HepG2 (cell line): ENCODE measurements around the gene HSPA1A. TPM values are rescaled to one million over a fixed set of nuclear protein-coding genes. Genes with fewer than 3 reads are reported as not detected.

ENCODE experiments used
- ADNP ChIP-seq: sonication (generic); formaldehyde crosslinking; IDR thresholded peaks from 2 replicates; pipeline ENCODE4 v1.4.0; 2020; ENCODE audit warnings: missing genetic modification reagents
- AKAP8 ChIP-seq: sonication (generic); formaldehyde crosslinking; IDR thresholded peaks from 2 replicates; pipeline ENCODE4 v1.5.1; 2020; ENCODE audit warnings: mild to moderate bottlenecking, missing genetic modification reagents
- ARNT2 ChIP-seq: sonication (generic); formaldehyde crosslinking; IDR thresholded peaks from 2 replicates; pipeline ENCODE4 v1.8.0; 2022; ENCODE audit warnings: mild to moderate bottlenecking, low read depth, missing genetic modification reagents, moderate library complexity
- ATF7-NPFF ChIP-seq: sonication (generic); formaldehyde crosslinking; IDR thresholded peaks from 2 replicates; pipeline ENCODE4 v1.8.1; 2023; ENCODE audit warnings: mild to moderate bottlenecking, low read depth, missing genetic modification reagents, moderate library complexity
- EEA1 ChIP-seq: sonication (generic); formaldehyde crosslinking; IDR thresholded peaks from 2 replicates; pipeline ENCODE4 v1.5.1; 2020; ENCODE audit warnings: mild to moderate bottlenecking, missing genetic modification reagents, borderline replicate concordance
- GTF3A ChIP-seq: sonication (generic); formaldehyde crosslinking; conservative IDR thresholded peaks from 2 replicates; pipeline ENCODE4 v1.4.0; 2020; ENCODE audit warnings: mild to moderate bottlenecking, missing genetic modification reagents
- HNF4G ChIP-seq, 2 experiments: sonication (generic) in 1 of 2; formaldehyde crosslinking in 1 of 2; IDR thresholded peaks; 2 replicates each; pipeline versions ENCODE4 v1.4.0 to v1.6.1; 2011 to 2020; ENCODE audit warnings: borderline replicate concordance in 2 of 2, low read depth in 2 of 2, mild to moderate bottlenecking in 2 of 2, low read length in 1 of 2, missing genetic modification reagents in 1 of 2, moderate library complexity in 1 of 2
- HNRNPK ChIP-seq: fragments of 200-400 bp; formaldehyde crosslinking; IDR thresholded peaks from 2 replicates; pipeline ENCODE4 v1.6.1; 2018; ENCODE audit warnings: low read length, low read depth, moderate library complexity, mild to moderate bottlenecking; ENCODE audit not compliant: poor library complexity, severe bottlenecking
- HNRNPLL ChIP-seq: fragments of 200-400 bp; formaldehyde crosslinking; IDR thresholded peaks from 2 replicates; pipeline ENCODE4 v1.6.1; 2017; ENCODE audit warnings: mild to moderate bottlenecking, low read depth, low read length; ENCODE audit not compliant: poor library complexity, severe bottlenecking
- KDM1A ChIP-seq: IDR thresholded peaks from 2 replicates; pipeline ENCODE4 v1.6.1; 2016; ENCODE audit warnings: missing compliant biosample characterization
- MYC ChIP-seq: sonication (generic); formaldehyde crosslinking; IDR thresholded peaks from 2 replicates; pipeline ENCODE4 v1.9.0; 2021; ENCODE audit warnings: missing genetic modification reagents, borderline replicate concordance
- NCOA1 ChIP-seq: sonication (generic); formaldehyde crosslinking; IDR thresholded peaks from 2 replicates; pipeline ENCODE4 v1.9.0; 2021; ENCODE audit warnings: missing genetic modification reagents
- NR0B2 ChIP-seq: sonication (generic); formaldehyde crosslinking; IDR thresholded peaks from 2 replicates; pipeline ENCODE4 v1.4.0; 2020; ENCODE audit warnings: mild to moderate bottlenecking, missing genetic modification reagents
- PCBP2 ChIP-seq: fragments of 200-400 bp; formaldehyde crosslinking; optimal IDR thresholded peaks from 2 replicates; pipeline ENCODE3; 2018; ENCODE audit warnings: low read length, low read depth; ENCODE audit not compliant: poor library complexity, severe bottlenecking
- RARA ChIP-seq: IDR thresholded peaks from 2 replicates; pipeline ENCODE4 v1.6.1; 2016; ENCODE audit warnings: missing genetic modification reagents, missing compliant biosample characterization
- REXO4 ChIP-seq: sonication (generic); formaldehyde crosslinking; IDR thresholded peaks from 2 replicates; pipeline ENCODE4 v1.8.0; 2022; ENCODE audit warnings: missing genetic modification reagents, mild to moderate bottlenecking, borderline replicate concordance
- SALL1 ChIP-seq: sonication (generic); formaldehyde crosslinking; IDR thresholded peaks from 2 replicates; pipeline ENCODE4 v1.8.0; 2022; ENCODE audit warnings: mild to moderate bottlenecking, missing genetic modification reagents
- SRY ChIP-seq: sonication (generic); formaldehyde crosslinking; IDR thresholded peaks from 2 replicates; pipeline ENCODE4 v1.8.0; 2022; ENCODE audit warnings: mild to moderate bottlenecking, missing genetic modification reagents
- TEAD3 ChIP-seq: optimal IDR thresholded peaks from 2 replicates; pipeline ENCODE3; 2016; ENCODE audit warnings: borderline replicate concordance
- ZC3H13 ChIP-seq: sonication (generic); formaldehyde crosslinking; IDR thresholded peaks from 2 replicates; pipeline ENCODE4 v1.8.1; 2023; ENCODE audit warnings: mild to moderate bottlenecking, missing genetic modification reagents, moderate library complexity
- ZNF121 ChIP-seq: sonication (generic); formaldehyde crosslinking; IDR thresholded peaks from 2 replicates; pipeline ENCODE4 v1.5.0; 2020; ENCODE audit warnings: mild to moderate bottlenecking, missing genetic modification reagents
- ZNF367 ChIP-seq: sonication (generic); formaldehyde crosslinking; IDR thresholded peaks from 2 replicates; pipeline ENCODE4 v1.4.0; 2020; ENCODE audit warnings: missing genetic modification reagents, borderline replicate concordance
- ZNF501 ChIP-seq: sonication (generic); formaldehyde crosslinking; IDR thresholded peaks from 2 replicates; pipeline ENCODE4 v1.5.1; 2020; ENCODE audit warnings: mild to moderate bottlenecking, moderate library complexity, missing genetic modification reagents
- ZNF766 ChIP-seq: sonication (generic); formaldehyde crosslinking; IDR thresholded peaks from 2 replicates; pipeline ENCODE4 v1.5.0; 2020; ENCODE audit warnings: missing genetic modification reagents, borderline replicate concordance
- ZNF781 ChIP-seq: sonication (generic); formaldehyde crosslinking; IDR thresholded peaks from 2 replicates; pipeline ENCODE4 v1.5.1; 2020; ENCODE audit warnings: borderline replicate concordance, mild to moderate bottlenecking, missing genetic modification reagents; ENCODE audit errors: not compliant biosample characterization
- ZNF883 ChIP-seq: sonication (generic); formaldehyde crosslinking; IDR thresholded peaks from 2 replicates; pipeline ENCODE4 v1.5.1; 2020; ENCODE audit warnings: mild to moderate bottlenecking, missing genetic modification reagents; ENCODE audit errors: not compliant biosample characterization
- ZSCAN29 ChIP-seq: sonication (generic); formaldehyde crosslinking; conservative IDR thresholded peaks from 2 replicates; pipeline ENCODE4 v1.4.0; 2020; ENCODE audit warnings: mild to moderate bottlenecking, missing genetic modification reagents
- ZZZ3 ChIP-seq: sonication (generic); formaldehyde crosslinking; IDR thresholded peaks from 2 replicates; pipeline ENCODE4 v1.4.0; 2020; ENCODE audit warnings: missing genetic modification reagents, mild to moderate bottlenecking, borderline replicate concordance
- polyA plus RNA-seq, 8 experiments: library from polyadenylated mRNA; depleted of rRNA in 3 of 8; stranded (reverse) in 7 of 8; unstranded in 1 of 8; fragments of >200 nt; fragmentation: Illumina TruSeq in 4 of 8; extraction: Trizol in 4 of 8; gene quantifications; 2 replicates each; pipeline versions ENCODE4 v1.2.1 to v1.2.3, GENCODE V29; 2011 to 2016; ENCODE audit warnings: low read depth in 4 of 8, missing spikeins in 1 of 8, mixed read lengths in 1 of 8; ENCODE audit not compliant: insufficient read depth in 1 of 8
- total RNA-seq, 5 experiments: library from RNA; depleted of rRNA; stranded (reverse); fragments of >200 nt; fragmentation: Illumina TruSeq; extraction: Trizol; gene quantifications; 2 replicates each; pipeline ENCODE4 v1.2.3, GENCODE V29; 2016; ENCODE audit warnings: low read depth in 1 of 5
- TF ChIP-seq, protein P1 (sequence below): sonication (generic); formaldehyde crosslinking; IDR thresholded peaks from 2 replicates; pipeline ENCODE4 v1.8.0; 2022; ENCODE audit warnings: mild to moderate bottlenecking, missing genetic modification reagents, moderate library complexity

HSPA1A gene
- total and polyA plus RNA-seq, 2 of the 13 experiments (the other 11 are each of a cell fraction or from before 2014, with no cell fraction given), result 44.5 to 85.0 TPM

DNA sequence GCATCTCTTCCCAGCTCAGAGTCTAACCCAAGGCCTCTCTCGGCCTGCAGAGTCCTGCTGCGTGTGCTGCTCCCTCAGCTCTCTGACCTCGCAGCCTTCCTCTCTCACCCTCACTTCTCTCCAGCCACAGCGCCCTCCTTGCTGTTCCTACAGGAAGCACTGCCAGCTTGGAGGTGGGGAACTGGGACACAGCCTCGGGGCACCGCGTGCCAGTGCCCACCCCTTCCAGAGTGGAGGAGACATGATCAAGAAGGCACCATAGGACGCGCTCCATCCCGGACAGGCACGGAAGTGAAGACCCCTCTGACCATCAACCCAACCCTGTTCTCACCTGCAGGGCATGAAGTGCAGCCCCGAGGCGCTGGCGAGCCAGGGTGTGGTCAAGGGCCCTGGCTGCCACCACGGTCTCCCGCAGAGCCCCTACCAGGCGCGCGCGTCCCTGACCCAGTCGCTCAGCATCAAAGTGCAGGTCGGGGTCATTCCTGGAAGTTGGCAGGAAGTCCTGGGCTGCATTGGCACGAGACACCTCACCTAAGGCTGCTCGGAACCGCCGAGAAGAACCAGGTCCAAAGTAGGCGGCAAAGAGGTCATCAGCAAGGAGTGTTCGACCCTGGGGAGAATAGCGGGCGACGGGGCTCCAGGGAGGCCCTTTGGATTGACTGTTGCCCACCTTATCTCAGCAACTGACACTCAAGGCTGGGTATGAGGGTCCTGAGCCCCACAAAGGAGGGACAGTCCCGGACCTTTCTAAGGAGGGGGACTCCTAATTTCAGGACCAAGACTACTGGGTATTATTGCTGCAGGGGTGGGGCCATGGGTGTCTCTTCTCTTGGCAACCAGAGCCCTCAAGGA, 39.5 kb upstream of the HSPA1A start (continued):
- no peak for TF ChIP-seq HNF4G (IDR thresholded peaks at IDR 0.05; ENCODE audit: borderline replicate concordance, low read depth, low read length)
- TF ChIP-seq HNF4G (CRISPR knock-in tag; IDR thresholded peaks at IDR 0.05; ENCODE audit: borderline replicate concordance, low read depth), result 0 out of 2 replicates have a peak, but pooled peaks have one; percentile 34
- peak; percentile 5 for TF ChIP-seq TEAD3 (CRISPR knock-in tag)
- TF ChIP-seq ZNF121 (CRISPR knock-in tag), result no peak
- no peak for TF ChIP-seq ZNF367 (CRISPR knock-in tag)
- no peak for TF ChIP-seq HNRNPK
- TF ChIP-seq HNRNPLL, result peak; percentile 18
- no peak for TF ChIP-seq GTF3A (CRISPR knock-in tag)
- TF ChIP-seq ZNF781 (CRISPR knock-in tag), result peak; percentile 40
- no peak for TF ChIP-seq KDM1A (CRISPR knock-in tag)
- no peak for TF ChIP-seq ZZZ3
- no peak for TF ChIP-seq PCBP2
- 0 out of 2 replicates have a peak, but pooled peaks have one; percentile 33 for TF ChIP-seq ATF7-NPFF
- TF ChIP-seq, protein P1, sequence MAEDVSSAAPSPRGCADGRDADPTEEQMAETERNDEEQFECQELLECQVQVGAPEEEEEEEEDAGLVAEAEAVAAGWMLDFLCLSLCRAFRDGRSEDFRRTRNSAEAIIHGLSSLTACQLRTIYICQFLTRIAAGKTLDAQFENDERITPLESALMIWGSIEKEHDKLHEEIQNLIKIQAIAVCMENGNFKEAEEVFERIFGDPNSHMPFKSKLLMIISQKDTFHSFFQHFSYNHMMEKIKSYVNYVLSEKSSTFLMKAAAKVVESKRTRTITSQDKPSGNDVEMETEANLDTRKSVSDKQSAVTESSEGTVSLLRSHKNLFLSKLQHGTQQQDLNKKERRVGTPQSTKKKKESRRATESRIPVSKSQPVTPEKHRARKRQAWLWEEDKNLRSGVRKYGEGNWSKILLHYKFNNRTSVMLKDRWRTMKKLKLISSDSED (CRISPR knock-in tag), result no peak
- no peak for TF ChIP-seq AKAP8 (CRISPR knock-in tag)
- TF ChIP-seq ZNF501 (CRISPR knock-in tag), result 0 out of 2 replicates have a peak, but pooled peaks have one; percentile 16
- TF ChIP-seq NCOA1 (CRISPR knock-in tag), result no peak
- TF ChIP-seq ZSCAN29 (CRISPR knock-in tag), result no peak
- TF ChIP-seq SALL1 (CRISPR knock-in tag), result 0 out of 2 replicates have a peak, but pooled peaks have one; percentile 7
- 0 out of 2 replicates have a peak, but pooled peaks have one; percentile 27 for TF ChIP-seq NR0B2 (CRISPR knock-in tag)
- no peak for TF ChIP-seq REXO4 (CRISPR knock-in tag)
- 0 out of 2 replicates have a peak, but pooled peaks have one; percentile 49 for TF ChIP-seq ARNT2 (CRISPR knock-in tag)
- no peak for TF ChIP-seq EEA1
- TF ChIP-seq SRY (CRISPR knock-in tag), result 0 out of 2 replicates have a peak, but pooled peaks have one; percentile 34
- TF ChIP-seq ZC3H13 (CRISPR knock-in tag), result no peak
- TF ChIP-seq ZNF883 (CRISPR knock-in tag), result peak; percentile 36
- TF ChIP-seq MYC (CRISPR knock-in tag), result no peak
- peak; percentile 88 for TF ChIP-seq RARA (CRISPR knock-in tag)
- TF ChIP-seq ADNP (CRISPR knock-in tag), result no peak
- TF ChIP-seq ZNF766, result no peak
